GM12875 (cell line): ENCODE measurements around the gene FOXI1.

Experiments
- H3K4me3 ChIP-seq: one replicate; pipeline ENCODE4 v1.5.1; 2011; ENCODE audit warnings: low read depth, low read length, control low read depth
- CTCF ChIP-seq: IDR thresholded peaks from 2 replicates; pipeline ENCODE4 v1.5.1; 2011; ENCODE audit warnings: low read depth, mild to moderate bottlenecking, control low read depth, inconsistent platforms, low read length, moderate library complexity, borderline replicate concordance; ENCODE audit not compliant: insufficient read depth

Gene FOXI1

GRCh38 chr5:170126061-170126460 is 20.4 kb downstream of the FOXI1 start:
- no peak for TF ChIP-seq CTCF
- no peak overlapping the region for H3K4me3 ChIP-seq

- no peak for TF ChIP-seq CTCF
- H3K4me3 ChIP-seq = no peak overlapping the region
Observed at GRCh38 chr5:170126626-170127025, 20.9 kb downstream of the FOXI1 start.

DNA sequence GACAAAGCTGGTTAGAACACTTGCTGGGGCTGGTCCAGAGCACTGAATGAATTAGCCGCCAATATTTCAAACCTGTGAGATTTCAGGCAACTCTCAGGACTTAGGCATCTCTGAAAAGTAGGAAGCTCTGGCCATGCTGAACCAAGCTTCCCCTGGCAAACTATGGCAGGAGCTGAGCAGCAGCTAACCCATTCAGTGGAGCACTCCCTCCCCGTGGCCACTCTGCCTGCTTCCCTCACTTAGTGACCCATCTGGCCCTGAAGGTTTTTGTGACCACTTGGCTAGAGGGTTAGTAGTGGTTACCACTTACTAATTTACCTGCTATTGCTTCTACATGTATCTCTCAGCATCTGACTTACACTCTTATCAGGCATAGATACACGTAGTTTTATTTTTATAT is 25.5 kb downstream of the FOXI1 start:
- no peak overlapping the region for H3K4me3 ChIP-seq
- no peak for TF ChIP-seq CTCF

GRCh38 chr5:170132269-170132975 is 26.7 kb downstream of the FOXI1 start:
- H3K4me3 ChIP-seq = no peak overlapping the region
- TF ChIP-seq CTCF = no peak

GRCh38 chr5:170132976-170133448 is 27.3 kb downstream of the FOXI1 start:
- no peak for TF ChIP-seq CTCF
- no peak overlapping the region for H3K4me3 ChIP-seq

DNA sequence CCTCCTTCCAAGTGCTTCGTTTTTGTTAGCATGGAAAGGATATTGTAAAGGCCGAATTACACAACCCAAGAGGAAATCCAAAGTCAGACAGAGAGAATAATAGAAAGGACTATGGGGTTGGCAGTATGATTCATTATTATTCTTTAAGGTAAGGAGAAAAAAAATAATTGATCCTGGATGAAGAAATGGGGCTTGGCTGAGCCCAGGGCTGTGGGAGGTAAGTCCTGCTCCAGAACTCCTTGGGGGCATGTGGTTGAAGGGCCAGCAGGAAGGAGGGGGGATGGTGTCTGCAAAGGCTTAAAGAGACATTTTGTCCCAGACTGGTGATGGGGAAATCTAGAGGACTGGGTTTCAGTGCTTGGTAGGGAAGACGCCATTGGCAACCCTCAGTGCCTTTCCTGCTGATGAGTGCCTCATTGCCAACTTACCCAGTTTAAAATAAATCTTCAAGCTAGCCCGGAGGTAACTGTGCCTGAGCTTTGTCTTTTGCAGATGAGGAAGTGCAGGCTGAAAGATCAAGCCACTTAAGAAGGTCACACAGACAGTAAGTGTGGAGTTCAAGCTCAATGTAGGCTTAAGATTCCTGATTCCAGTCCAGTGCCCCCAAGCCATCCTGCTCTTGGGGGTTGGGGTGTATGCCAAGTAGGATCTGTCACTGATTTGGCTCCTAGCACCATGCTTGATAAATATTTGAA is 30.2 kb downstream of the FOXI1 start:
- TF ChIP-seq CTCF = no peak

GRCh38 chr5:170136506-170136905 is 30.8 kb downstream of the FOXI1 start:
- TF ChIP-seq CTCF = no peak
- H3K4me3 ChIP-seq = no peak overlapping the region

More for the DNA sequence above, 30.2 kb downstream of the FOXI1 start:
- H3K4me3 ChIP-seq = no peak overlapping the region
